GF-D8 (cell line): ENCODE data around the gene PCSK4.
"Not testable (repeated sequence)": the region's sequence is repeated elsewhere in the genome, so short reads cannot be mapped to it uniquely, and the experiment has no call there.

Experiments
- DNase-seq: peaks from one replicate; lab custom pipeline; 2025; lab: John Stamatoyannopoulos, UW

The PCSK4 gene

GRCh38 chr19:1505012-1505411 lies 14.9 kb upstream of the PCSK4 start:
- DNase-seq: no peak

GRCh38 chr19:1503925-1504773 lies 14.0 kb upstream of the PCSK4 start:
- no peak for DNase-seq

DNA sequence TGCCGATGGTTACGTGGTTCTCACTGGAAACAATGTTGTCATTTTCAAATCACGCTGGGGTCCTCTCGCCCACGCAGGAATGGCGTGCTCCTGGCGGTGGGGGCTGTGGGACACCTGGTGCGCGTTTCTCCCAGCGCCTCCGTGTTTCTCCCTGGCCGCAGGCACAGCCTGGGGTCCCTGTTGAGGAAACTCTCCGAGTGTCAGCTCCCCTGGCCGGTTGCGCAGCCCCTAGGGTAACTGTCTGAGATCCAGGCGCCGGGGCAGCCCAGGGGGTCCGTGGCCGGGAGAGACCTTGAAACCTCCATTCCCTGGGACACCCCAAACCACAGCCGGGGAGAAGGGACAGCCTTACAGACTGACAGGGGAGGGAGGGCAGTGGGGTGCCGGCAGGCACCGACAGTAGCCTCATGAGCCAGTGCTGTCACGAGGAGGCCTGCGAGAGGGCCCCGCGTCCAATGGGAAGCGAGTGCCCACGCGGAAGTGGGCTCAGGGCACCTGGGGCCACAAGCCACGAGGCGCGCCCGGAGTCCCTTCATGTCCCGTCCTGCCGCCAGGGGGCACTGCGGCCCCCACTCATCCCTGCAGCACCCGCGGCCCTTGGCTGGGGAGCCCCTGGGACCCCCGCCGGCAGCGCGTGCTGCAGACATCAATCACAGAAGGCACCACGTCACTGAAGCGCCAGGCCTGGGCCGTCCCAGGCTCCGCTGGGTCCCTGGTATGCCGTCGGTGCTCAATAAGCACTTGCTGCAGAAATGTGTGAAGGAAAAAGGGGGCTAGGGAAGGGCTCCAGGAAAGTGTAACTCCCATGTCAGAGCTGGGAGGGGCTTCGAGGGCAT lies 13.2 kb upstream of the PCSK4 start:
- no peak for DNase-seq

DNA sequence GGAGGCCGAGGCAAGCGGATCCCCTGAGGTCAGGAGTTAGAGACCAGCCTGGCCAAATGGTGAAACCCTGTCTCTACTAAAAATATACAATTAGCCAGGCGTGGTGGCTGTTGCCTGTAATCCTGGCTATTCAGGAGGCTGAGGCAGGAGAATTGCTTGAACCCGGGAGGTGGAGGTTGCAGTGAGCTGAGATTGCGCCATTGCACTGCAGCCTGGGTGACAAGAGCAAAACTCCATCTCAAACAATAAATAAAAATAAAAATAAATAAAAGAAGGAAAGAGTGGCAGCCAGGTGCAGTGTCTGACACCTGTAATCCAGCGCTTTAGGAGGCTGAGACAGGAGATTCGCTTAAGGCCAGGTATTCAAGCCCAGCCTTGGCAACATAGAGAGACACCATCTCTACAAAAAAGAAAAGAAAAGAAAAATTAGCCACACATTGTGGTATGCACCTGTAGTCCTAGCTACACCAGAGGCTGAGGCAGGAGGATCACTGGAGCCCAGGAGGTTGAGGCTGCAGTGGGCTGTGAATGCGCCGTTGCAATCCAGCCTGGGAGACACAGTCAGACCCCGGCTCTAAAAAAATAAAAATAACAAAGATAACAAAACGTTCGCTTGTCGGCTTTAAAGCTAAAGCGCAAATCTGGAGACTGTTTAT lies 12.4 kb upstream of the PCSK4 start:
- DNase-seq: no peak

DNA sequence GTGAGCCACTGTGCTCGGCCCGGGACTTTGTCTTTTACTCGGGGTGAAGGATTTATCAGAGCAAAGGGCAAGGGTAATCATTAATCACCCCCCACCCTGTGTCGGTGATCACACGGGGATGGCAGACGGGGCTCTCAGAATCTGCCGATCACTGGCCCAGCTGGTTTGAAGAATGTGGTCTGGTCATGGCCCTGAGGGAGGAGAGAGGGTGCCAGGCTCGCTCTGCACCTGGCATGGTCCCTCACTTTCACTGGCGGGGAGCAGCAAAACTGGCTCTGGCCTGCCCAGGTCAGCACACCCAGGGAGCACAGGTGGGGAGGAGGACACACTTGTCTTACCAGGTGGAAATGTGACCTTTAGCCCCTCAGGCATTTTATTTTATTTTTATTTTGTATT lies 11.0 kb upstream of the PCSK4 start:
- no peak for DNase-seq

- not testable (repeated sequence) for DNase-seq
Observed at GRCh38 chr19:1499231-1499630, 9.1 kb upstream of the PCSK4 start.

DNA sequence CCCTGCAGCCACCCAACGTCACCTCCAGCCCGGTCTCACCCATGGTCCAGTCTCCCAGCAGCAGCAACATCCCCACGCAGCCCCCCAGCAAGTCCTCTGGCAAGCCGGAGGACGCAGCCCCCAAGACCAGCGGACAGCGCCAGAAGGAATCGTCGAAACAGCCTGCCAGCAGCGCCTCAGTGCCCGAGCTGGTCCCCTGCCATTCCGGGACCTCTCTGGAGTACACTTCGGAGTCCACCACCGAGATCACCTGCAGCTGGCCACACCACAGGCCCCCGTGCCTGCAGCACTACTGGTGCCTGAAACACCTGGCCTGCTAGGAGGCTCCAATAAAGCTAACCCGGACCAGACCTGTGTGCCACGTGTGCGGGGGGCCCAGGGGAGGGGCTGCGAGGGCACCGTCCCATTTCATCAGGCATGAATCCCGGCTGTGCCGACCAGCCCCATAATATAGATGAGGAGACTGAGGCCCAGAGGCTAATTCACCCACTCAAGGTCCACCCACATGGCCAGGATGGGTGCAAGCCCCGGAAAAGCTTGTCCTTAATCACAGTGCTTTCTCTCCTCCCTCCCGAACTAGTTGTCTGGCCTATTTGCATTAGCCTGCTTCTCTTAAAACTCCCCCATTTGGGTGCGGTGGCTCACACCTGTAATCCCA lies 7.6 kb upstream of the PCSK4 start:
- no peak for DNase-seq

DNA sequence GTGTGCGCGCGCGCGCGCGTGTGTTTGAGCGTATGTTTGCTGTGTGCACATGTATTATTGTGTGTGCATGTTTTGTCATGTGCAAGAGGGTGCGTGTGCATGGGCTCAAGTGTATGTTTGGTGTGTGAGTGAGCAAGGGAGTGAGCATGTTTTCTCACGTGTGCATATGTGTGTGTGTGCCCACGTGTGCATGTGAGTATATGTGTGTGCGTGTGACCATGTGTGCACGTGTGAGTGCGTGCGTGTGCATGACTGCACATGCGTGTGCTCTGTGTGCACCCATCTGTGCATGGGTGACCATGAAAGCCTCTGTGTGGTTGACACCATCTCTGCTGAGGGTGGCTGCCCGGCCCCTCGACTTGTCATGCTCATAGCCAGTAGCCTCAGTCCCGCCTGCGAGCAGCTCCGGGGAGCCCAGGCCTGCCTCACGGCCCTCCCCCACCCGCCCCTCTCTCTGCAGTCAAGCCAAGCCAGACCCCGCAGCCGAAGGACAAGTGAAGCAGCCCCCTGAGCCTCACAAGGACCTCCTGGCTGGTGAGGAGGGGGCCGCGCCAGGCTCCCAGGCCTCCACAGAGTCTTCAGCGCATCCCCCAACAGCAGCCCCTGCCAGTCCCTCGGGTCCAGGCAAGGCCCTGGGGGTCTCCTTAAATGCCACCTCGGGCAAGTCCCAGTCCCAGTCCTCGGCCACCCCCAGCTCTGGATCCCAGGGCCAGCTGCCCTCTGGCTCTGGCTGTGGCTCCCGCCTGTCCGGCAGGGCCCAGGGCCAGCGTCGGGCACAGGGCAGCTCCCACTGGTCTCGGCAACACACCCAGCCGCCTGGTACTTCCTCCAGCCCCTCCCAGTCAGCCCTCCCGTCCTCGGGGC lies 6.8 kb upstream of the PCSK4 start:
- no peak for DNase-seq

GRCh38 chr19:1495799-1496713 lies 5.9 kb upstream of the PCSK4 start:
- no peak for DNase-seq

DNA sequence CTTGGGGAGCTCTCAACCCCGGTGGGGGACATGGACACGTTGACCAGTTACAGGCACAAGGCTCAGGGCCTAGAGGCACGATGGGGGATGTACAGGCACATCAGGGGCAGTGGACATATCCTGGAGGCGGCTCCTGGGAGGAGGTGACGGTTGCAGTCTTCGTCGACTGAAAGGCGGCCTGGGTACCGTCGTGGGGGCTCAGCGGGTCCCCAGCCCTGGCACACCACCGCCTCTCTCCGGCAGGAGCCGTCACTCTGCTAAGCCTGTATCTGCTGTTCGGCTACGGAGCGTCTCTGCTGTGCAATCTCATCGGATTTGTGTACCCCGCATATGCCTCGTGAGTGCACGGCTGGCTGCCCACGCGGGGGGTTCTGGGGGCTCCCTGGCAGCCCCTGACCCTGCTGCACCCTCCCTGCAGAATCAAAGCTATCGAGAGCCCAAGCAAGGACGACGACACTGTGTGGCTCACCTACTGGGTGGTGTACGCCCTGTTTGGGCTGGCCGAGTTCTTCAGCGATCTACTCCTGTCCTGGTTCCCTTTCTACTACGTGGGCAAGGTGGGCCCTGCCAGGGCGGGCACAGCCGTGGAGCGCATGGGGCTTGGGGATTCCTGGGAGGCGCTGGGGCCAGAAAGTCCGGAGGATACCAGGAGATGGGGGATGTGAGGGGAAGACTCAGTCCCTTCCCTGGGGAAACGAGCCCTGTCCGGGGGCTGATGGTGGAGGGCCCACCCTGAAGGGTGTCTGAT lies 5.1 kb upstream of the PCSK4 start:
- no peak for DNase-seq

- no peak for DNase-seq
Observed at GRCh38 chr19:1494115-1494815, 4.1 kb upstream of the PCSK4 start.

DNA sequence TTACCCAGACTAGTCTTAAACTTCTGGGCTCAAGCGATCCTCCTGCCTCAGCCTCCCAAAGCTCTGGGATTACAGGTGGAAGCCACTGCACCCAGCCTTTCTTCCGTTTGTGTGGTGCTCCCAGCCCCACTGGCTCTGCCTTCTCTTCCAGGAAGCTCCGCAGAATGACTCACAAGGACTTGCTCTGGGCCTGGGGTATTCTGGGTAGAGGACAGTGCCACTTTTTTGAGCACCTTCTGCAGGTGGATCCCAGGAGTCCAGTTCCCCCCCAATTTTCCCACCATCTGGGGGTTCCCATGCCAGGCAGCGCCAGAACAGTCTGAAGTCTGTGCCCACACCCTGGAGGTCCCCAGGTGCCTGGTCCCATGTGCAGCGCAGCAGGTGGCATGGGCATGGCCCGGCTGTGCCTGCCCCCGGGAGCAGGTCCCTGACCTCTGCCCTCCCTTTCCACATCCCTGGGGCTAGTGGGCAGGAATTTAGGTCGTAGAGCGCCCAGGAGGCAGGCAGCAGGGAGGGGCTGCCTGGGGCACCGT lies 2.4 kb upstream of the PCSK4 start:
- no peak for DNase-seq

DNA sequence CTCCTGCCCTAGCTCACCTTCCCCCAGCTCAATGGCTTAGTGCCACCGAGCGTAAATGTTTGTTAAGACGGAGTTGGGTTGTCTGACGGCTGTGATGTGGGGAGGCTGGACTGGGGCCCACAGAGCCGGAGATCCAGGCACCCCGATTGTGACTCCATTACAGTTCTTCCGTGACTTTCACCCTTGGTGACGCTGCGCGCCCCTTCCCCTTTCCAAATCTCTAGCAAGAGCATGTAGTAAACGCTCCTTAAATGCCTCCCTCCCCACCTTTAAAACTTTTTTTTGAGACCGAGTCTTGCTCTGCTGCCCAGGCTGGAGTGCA lies 1.7 kb upstream of the PCSK4 start:
- DNase-seq: no peak

DNA sequence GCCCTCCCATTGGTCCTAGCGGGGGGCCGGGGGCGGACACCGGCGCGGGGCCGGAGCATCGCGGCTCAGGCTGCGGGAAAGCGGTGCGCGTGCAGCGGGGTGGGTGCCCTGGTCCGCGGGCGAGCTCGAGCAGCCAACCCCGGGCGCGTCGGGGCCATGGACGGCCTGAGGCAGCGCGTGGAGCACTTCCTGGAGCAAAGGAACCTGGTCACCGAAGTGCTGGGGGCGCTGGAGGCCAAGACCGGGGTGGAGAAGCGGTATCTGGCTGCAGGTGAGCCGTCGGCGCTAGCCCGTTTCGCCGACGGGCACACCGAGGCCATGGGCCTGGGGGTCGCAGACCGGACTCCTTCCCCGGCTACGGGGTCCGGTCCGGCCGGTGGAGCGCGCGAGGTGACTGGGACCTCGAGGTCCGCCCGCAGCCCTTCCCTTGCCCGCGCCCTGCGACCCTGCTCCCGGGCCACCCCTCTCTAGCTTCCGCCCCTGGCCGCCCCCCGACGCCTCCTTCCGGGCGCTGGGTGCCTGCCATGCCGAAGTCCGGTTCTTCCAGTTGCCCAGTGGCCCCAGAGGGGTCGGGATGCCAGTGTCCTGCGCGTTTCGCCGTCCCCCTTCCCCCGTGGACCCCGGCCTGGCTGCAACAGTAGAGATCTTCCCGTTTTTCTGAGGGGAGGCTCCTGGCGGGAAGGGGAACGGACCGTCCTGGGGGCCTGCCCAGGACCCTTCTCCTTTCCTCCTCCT lies 1.1 kb upstream of the PCSK4 start, which contains the start of gene REEP6:
Gene REEP6, plus strand, starts transcription at position 68 of the 735 bp plus-strand sequence. Its CDS starts 89 bp downstream, at position 157.
- no peak for DNase-seq

DNA sequence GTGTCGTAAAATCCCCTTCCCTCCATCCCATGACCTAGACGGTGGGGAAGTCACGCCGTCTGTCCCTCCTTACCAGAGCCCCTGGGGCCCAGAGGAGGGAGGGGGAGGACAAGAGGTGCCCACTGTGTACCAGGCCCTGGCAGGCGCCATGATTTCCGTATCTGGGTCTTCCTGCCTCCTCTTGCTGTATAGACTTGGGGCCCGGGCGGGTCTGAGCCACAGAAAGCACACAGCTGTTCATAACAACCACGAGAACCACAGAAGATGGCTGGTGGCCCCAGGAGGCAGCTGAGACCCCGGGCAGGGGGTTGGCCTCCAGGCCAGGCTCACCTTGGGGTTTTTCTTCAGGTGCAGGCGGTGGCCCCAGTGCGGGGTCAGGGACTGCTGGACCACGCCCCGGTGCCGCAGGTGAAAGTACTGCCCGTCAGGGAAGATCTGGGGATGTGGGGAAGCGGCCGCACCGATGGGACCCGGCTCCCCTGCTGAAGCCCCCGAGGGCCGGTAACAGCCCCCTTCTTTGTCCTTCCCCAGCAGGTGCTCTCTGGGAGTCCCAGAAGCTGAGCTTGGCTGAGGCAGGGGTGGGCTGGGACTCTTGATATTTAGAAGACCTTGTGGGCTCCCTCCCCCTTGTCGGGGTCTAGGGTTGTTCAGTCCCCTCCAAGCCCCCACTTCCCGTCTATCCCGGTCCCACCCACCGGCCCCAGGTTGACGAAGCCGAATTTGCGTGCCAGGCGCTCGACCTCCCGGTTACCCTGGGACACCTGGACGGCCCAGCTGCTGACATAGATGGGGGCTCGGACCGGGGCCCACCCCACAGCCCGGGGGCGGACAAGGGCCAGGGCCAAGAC lies 463 bp downstream of the PCSK4 start:
- no peak for DNase-seq

DNA sequence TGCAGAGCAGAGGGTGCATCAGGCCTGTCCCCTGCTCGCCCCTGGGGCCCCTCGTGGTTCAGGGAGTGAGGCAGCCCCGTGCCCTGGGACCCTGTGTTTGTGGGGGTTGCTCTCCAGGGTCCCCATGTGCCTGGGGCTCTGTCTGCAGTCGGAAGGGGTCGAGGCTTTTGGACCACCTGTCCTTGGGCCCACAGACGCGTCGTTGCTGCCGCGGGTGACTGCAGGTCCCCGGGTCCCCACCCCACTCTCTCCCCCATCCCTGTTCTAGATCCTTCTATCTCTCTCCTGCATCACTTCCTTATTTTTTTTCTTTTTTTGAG lies 1.9 kb downstream of the PCSK4 start:
- no peak for DNase-seq
